Thoracic aorta (tissue), 2 donors: ENCODE data around the gene TECPR2. TPM values are rescaled to one million over a fixed set of nuclear protein-coding genes. Genes with fewer than 3 reads are reported as not detected.

ENCODE experiments used
- ATAC-seq: fragments of 150-250 bp; one replicate; pipeline ENCODE4 v1.8.0; 2017; ENCODE audit warnings: low read depth; ENCODE audit not compliant: insufficient number of reproducible peaks, low FRiP score
- DNase-seq: peaks from one replicate; pipeline ENCODE4 v3.0.0-alpha.2; 2020; ENCODE audit warnings: low spot score
- H3K27ac ChIP-seq, 2 donors: fragments of 200-600 bp; sonication (generic); 1 replicate in 1 of 2; 2 replicates in 1 of 2; pipeline ENCODE4 v1.5.1; 2016; ENCODE audit warnings: mild to moderate bottlenecking in 2 of 2, moderate library complexity in 2 of 2
- H3K27me3 ChIP-seq: fragments of 200-600 bp; sonication (generic); replicated peaks from 2 replicates; pipeline ENCODE4 v1.6.0; 2016; ENCODE audit warnings: mild to moderate bottlenecking; ENCODE audit not compliant: insufficient read depth
- H3K36me3 ChIP-seq: fragments of 200-600 bp; sonication (generic); one replicate; pipeline ENCODE4 v1.5.1; 2016
- H3K4me1 ChIP-seq, 2 donors: fragments of 200-600 bp; sonication (generic); 1 replicate in 1 of 2; 2 replicates in 1 of 2; pipeline versions ENCODE4 v1.5.1 to v1.6.0; 2016; ENCODE audit warnings: low read depth in 2 of 2, mild to moderate bottlenecking in 1 of 2; ENCODE audit not compliant: control insufficient read depth in 1 of 2
- H3K4me3 ChIP-seq: fragments of 200-600 bp; sonication (generic); 2 replicates; pipeline ENCODE4 v1.5.1; 2016; ENCODE audit warnings: mild to moderate bottlenecking
- H3K9me3 ChIP-seq: fragments of 200-600 bp; sonication (generic); 2 replicates; pipeline ENCODE4 v1.5.1; 2016
- CTCF ChIP-seq: fragments of 200-600 bp; sonication (generic); IDR thresholded peaks from one replicate; pipeline ENCODE4 v1.5.1; 2019; ENCODE audit warnings: antibody characterized with exemption
- total RNA-seq, 2 donors: library from RNA; depleted of rRNA; stranded (reverse); fragments of >200 nt; gene quantifications; one replicate each; pipeline versions ENCODE4 v1.1.0 to v1.2.3, GENCODE V29; 2016

Gene TECPR2
- total RNA-seq, 2 donors from 2014 or later: 36.5 to 41.3 TPM

- ATAC-seq: no peak
Observed at GRCh38 chr14:102320033-102320660, 42.6 kb upstream of the TECPR2 start.

GRCh38 chr14:102320671-102321455 is 41.9 kb upstream of the TECPR2 start:
- Histone ChIP-seq H3K36me3 (no peaks in the 10 kb centered on the region), H3K27me3 (no peaks in the 10 kb centered on the region), H3K4me3 (peak overlapping the region; percentile 69), H3K27ac (peak overlapping the region; percentile 75 to 97), H3K4me1 (peaks cover 5 to 45% of the 10 kb centered on the region in 2 donors), H3K9me3 (no peaks in the 10 kb centered on the region)
- DNase-seq (no peak), ATAC-seq (no peak)
- no peak for TF ChIP-seq CTCF

More at GRCh38 chr14:102320033-102320660, 42.6 kb upstream of the TECPR2 start:
- Histone ChIP-seq H3K36me3 (no peaks in the 10 kb centered on the region), H3K9me3 (no peaks in the 10 kb centered on the region), H3K4me3 (peak overlapping the region; percentile 69), H3K27me3 (no peaks in the 10 kb centered on the region), H3K4me1 (peaks cover 5 to 47% of the 10 kb centered on the region in 2 donors), H3K27ac (peak overlapping the region; percentile 75 to 97)
- TF ChIP-seq CTCF: no peak
- DNase-seq: no peak

- TF ChIP-seq CTCF: no peak
- ATAC-seq: no peak
- Histone ChIP-seq H3K4me3 (no peak overlapping the region), H3K9me3 (no peaks in the 10 kb centered on the region), H3K36me3 (no peaks in the 10 kb centered on the region), H3K27me3 (no peaks in the 10 kb centered on the region), H3K27ac (no peak overlapping the region), H3K4me1 (peaks cover 5 to 36% of the 10 kb centered on the region in 2 donors)
- no peak for DNase-seq
Observed at GRCh38 chr14:102321456-102322422, 41.0 kb upstream of the TECPR2 start.

- ATAC-seq (no peak), DNase-seq (peak; percentile 47)
- H3K27ac ChIP-seq: no peak overlapping the region
- peak; percentile 39 for TF ChIP-seq CTCF
- no peaks in the 10 kb centered on the region for H3K27me3 ChIP-seq
- no peaks in the 10 kb centered on the region for H3K36me3 ChIP-seq
- H3K9me3 ChIP-seq: no peaks in the 10 kb centered on the region
- peaks cover 5 to 26% of the 10 kb centered on the region in 2 donors for H3K4me1 ChIP-seq
- H3K4me3 ChIP-seq: no peak overlapping the region
Observed at GRCh38 chr14:102323102-102323501, 39.6 kb upstream of the TECPR2 start.
